K562 (cell line): Measurements from ENCODE around the gene STK26. TPM values are rescaled to one million over a fixed set of nuclear protein-coding genes. Genes with fewer than 3 reads are reported as not detected.

Experiments
- ARID4B ChIP-seq: sonication (generic); formaldehyde crosslinking; IDR thresholded peaks from 2 replicates; pipeline ENCODE4 v1.8.0; 2022; ENCODE audit warnings: mild to moderate bottlenecking, missing genetic modification reagents
- BHLHE40 ChIP-seq: IDR thresholded peaks from 2 replicates; pipeline ENCODE4 v1.6.1; 2011; ENCODE audit warnings: low read length, improper control_type of control experiment
- CTBP1 ChIP-seq: fragments of 450-650 bp; IDR thresholded peaks from 2 replicates; pipeline ENCODE4 v1.6.1; 2016; ENCODE audit warnings: borderline replicate concordance
- EHMT2 ChIP-seq: fragments of 450-650 bp; IDR thresholded peaks from 2 replicates; pipeline ENCODE4 v1.6.1; 2018; ENCODE audit warnings: antibody characterized with exemption
- ERF ChIP-seq: fragments of 450-650 bp; formaldehyde crosslinking; IDR thresholded peaks from 2 replicates; pipeline ENCODE4 v1.4.0; 2020; ENCODE audit warnings: mild to moderate bottlenecking, mixed read lengths
- ETV1 ChIP-seq: fragments of 450-650 bp; conservative IDR thresholded peaks from 2 replicates; pipeline ENCODE4 v1.6.1; 2016; ENCODE audit warnings: missing genetic modification characterization, control low read depth, low read depth, missing compliant biosample characterization
- FOXJ2 ChIP-seq: fragments of 200-800 bp; sonication (Bioruptor generic); IDR thresholded peaks from 2 replicates; pipeline ENCODE4 v1.6.1; 2016; ENCODE audit warnings: missing genetic modification characterization, missing compliant biosample characterization
- GTF2F1 ChIP-seq: IDR thresholded peaks from 2 replicates; pipeline ENCODE4 v1.6.1; 2011; ENCODE audit warnings: low read depth, low read length, improper control_type of control experiment
- MECOM ChIP-seq: fragments of 250-450 bp; sonication (Bioruptor Pico); IDR thresholded peaks from 2 replicates; pipeline ENCODE4 v1.8.0; 2022; ENCODE audit warnings: inconsistent platforms
- MTA2 ChIP-seq: fragments of 450-650 bp; IDR thresholded peaks from 2 replicates; pipeline ENCODE4 v1.6.1; 2016; ENCODE audit warnings: low read depth
- NR2F6 ChIP-seq: fragments of 450-650 bp; formaldehyde crosslinking; IDR thresholded peaks from 2 replicates; pipeline ENCODE4 v1.4.0; 2020; ENCODE audit warnings: mild to moderate bottlenecking
- PHF20 ChIP-seq: fragments of 450-650 bp; IDR thresholded peaks from 2 replicates; pipeline ENCODE4 v1.6.1; 2018; ENCODE audit not compliant: partially characterized antibody
- RAD51 ChIP-seq: fragments of 450-650 bp; IDR thresholded peaks from 2 replicates; pipeline ENCODE4 v1.7.1; 2016; ENCODE audit warnings: low read depth, mild to moderate bottlenecking, borderline replicate concordance
- RBM14 ChIP-seq: fragments of 200-400 bp; formaldehyde crosslinking; IDR thresholded peaks from 2 replicates; pipeline ENCODE4 v1.6.1; 2018; ENCODE audit warnings: low read depth, mild to moderate bottlenecking, low read length, moderate library complexity, borderline replicate concordance; ENCODE audit not compliant: insufficient read depth
- RFX5 ChIP-seq: IDR thresholded peaks from 2 replicates; pipeline ENCODE4 v1.6.1; 2011; ENCODE audit warnings: low read depth, mild to moderate bottlenecking, improper control_type of control experiment, low read length
- SMAD4 ChIP-seq: fragments of 250-450 bp; sonication (Bioruptor Pico); conservative IDR thresholded peaks from 2 replicates; pipeline ENCODE4 v1.8.0; 2021; ENCODE audit warnings: inconsistent platforms, mild to moderate bottlenecking, moderate library complexity
- TCF7 ChIP-seq: sonication (generic); IDR thresholded peaks from 2 replicates; pipeline ENCODE4 v1.6.1; 2016; ENCODE audit warnings: antibody characterized with exemption, borderline replicate concordance
- ZNF124 ChIP-seq: sonication (generic); formaldehyde crosslinking; IDR thresholded peaks from 2 replicates; pipeline ENCODE4 v1.8.1; 2022; ENCODE audit warnings: missing genetic modification reagents
- polyA plus RNA-seq, 8 experiments: library from polyadenylated mRNA; depleted of rRNA in 4 of 8; stranded (reverse) in 5 of 8; unstranded in 3 of 8; fragments of >200 nt; fragmentation: Nextera tagmentation in 2 of 8; fragmentation: Illumina TruSeq in 1 of 8; extraction: Ambion mirVana in 2 of 8; extraction: Trizol in 1 of 8; gene quantifications; 2 replicates each; pipeline versions ENCODE4 v1.2.1 to v1.2.3, GENCODE V29; 2011 to 2014; ENCODE audit warnings: inconsistent platforms in 1 of 8, missing spikeins in 1 of 8
- total RNA-seq, 7 experiments: library from RNA; depleted of rRNA in 6 of 7; stranded (reverse); fragments of >200 nt in 6 of 7; fragmentation: Illumina TruSeq in 2 of 7; extraction: Trizol in 2 of 7; gene quantifications; 2 replicates each; pipeline versions ENCODE4 v1.2.1 to v1.2.3, GENCODE V29; 2011 to 2021; ENCODE audit warnings: low replicate concordance in 1 of 7
- TF ChIP-seq, protein P1 (sequence below): fragments of 250-450 bp; sonication (Bioruptor Pico); IDR thresholded peaks from 2 replicates; pipeline ENCODE4 v1.8.0; 2022; ENCODE audit warnings: inconsistent platforms, mild to moderate bottlenecking, moderate library complexity, borderline replicate concordance
- TF ChIP-seq, protein P2 (sequence below): fragments of 200-400 bp; formaldehyde crosslinking; IDR thresholded peaks from 2 replicates; pipeline ENCODE4 v1.6.1; 2017; ENCODE audit warnings: mild to moderate bottlenecking, low read depth, low read length, moderate library complexity
- TF ChIP-seq, protein P3 (sequence below): IDR thresholded peaks from 2 replicates; pipeline ENCODE4 v1.6.1; 2012; ENCODE audit warnings: low read depth, low read length, improper control_type of control experiment, borderline replicate concordance

Gene STK26
- total and polyA plus RNA-seq, 9 of the 15 experiments (the other 6 are each of a cell fraction or from before 2014, with no cell fraction given), result 28.1 to 72.9 (median 50.1) TPM

DNA sequence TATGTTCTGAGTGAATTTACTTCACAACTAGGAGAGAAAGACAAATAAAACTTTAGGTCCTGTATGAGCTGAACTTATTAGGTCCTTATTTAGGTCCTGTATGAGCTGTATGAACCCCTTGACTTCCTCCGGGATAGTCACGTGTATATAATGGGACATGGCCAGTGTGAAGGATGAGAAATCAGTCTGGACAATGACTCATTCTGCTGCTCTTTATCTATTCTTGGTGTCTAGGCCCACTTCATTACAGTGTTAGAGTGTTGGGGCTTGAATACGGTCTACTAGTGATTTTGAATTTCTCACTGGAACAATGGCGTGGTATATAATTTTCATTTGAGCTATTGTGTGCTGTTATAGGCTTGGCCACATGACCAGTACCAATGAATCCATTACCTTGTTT is 21.9 kb downstream of the STK26 start (continued):
- TF ChIP-seq, protein P1, sequence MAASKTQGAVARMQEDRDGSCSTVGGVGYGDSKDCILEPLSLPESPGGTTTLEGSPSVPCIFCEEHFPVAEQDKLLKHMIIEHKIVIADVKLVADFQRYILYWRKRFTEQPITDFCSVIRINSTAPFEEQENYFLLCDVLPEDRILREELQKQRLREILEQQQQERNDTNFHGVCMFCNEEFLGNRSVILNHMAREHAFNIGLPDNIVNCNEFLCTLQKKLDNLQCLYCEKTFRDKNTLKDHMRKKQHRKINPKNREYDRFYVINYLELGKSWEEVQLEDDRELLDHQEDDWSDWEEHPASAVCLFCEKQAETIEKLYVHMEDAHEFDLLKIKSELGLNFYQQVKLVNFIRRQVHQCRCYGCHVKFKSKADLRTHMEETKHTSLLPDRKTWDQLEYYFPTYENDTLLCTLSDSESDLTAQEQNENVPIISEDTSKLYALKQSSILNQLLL (CRISPR knock-in tag), result no peak
- TF ChIP-seq MTA2 (no peak), ZNF124 (no peak), GTF2F1 (no peak), CTBP1 (peak; percentile 46; the same call in 1 of the 2 replicates), RFX5 (no peak), FOXJ2 (tag) (no peak), RAD51 (peak; percentile 71), RBM14 (no peak), PHF20 (no peak), SMAD4 (CRISPR knock-in tag) (peak; percentile 92), EHMT2 (peak; percentile 79; the same call in 1 of the 2 replicates), MECOM (peak; percentile 76; the same call in 1 of the 2 replicates), ARID4B (CRISPR knock-in tag) (no peak), NR2F6 (CRISPR knock-in tag) (no peak), TCF7 (no peak), ETV1 (tag) (no peak), ERF (CRISPR knock-in tag) (no peak), BHLHE40 (peak; percentile 91)
- TF ChIP-seq, protein P2, sequence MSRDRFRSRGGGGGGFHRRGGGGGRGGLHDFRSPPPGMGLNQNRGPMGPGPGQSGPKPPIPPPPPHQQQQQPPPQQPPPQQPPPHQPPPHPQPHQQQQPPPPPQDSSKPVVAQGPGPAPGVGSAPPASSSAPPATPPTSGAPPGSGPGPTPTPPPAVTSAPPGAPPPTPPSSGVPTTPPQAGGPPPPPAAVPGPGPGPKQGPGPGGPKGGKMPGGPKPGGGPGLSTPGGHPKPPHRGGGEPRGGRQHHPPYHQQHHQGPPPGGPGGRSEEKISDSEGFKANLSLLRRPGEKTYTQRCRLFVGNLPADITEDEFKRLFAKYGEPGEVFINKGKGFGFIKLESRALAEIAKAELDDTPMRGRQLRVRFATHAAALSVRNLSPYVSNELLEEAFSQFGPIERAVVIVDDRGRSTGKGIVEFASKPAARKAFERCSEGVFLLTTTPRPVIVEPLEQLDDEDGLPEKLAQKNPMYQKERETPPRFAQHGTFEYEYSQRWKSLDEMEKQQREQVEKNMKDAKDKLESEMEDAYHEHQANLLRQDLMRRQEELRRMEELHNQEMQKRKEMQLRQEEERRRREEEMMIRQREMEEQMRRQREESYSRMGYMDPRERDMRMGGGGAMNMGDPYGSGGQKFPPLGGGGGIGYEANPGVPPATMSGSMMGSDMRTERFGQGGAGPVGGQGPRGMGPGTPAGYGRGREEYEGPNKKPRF, result no peak
- TF ChIP-seq, protein P3, sequence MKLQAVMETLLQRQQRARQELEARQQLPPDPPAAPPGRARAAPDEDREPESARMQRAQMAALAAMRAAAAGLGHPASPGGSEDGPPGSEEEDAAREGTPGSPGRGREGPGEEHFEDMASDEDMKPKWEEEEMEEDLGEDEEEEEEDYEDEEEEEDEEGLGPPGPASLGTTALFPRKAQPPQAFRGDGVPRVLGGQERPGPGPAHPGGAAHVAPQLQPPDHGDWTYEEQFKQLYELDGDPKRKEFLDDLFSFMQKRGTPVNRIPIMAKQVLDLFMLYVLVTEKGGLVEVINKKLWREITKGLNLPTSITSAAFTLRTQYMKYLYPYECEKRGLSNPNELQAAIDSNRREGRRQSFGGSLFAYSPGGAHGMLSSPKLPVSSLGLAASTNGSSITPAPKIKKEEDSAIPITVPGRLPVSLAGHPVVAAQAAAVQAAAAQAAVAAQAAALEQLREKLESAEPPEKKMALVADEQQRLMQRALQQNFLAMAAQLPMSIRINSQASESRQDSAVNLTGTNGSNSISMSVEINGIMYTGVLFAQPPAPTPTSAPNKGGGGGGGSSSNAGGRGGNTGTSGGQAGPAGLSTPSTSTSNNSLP, result no peak
